ENCODE data around the gene INTS6.

Gene INTS6, protein sequence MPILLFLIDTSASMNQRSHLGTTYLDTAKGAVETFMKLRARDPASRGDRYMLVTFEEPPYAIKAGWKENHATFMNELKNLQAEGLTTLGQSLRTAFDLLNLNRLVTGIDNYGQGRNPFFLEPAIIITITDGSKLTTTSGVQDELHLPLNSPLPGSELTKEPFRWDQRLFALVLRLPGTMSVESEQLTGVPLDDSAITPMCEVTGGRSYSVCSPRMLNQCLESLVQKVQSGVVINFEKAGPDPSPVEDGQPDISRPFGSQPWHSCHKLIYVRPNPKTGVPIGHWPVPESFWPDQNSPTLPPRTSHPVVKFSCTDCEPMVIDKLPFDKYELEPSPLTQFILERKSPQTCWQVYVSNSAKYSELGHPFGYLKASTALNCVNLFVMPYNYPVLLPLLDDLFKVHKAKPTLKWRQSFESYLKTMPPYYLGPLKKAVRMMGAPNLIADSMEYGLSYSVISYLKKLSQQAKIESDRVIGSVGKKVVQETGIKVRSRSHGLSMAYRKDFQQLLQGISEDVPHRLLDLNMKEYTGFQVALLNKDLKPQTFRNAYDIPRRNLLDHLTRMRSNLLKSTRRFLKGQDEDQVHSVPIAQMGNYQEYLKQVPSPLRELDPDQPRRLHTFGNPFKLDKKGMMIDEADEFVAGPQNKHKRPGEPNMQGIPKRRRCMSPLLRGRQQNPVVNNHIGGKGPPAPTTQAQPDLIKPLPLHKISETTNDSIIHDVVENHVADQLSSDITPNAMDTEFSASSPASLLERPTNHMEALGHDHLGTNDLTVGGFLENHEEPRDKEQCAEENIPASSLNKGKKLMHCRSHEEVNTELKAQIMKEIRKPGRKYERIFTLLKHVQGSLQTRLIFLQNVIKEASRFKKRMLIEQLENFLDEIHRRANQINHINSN

DNA sequence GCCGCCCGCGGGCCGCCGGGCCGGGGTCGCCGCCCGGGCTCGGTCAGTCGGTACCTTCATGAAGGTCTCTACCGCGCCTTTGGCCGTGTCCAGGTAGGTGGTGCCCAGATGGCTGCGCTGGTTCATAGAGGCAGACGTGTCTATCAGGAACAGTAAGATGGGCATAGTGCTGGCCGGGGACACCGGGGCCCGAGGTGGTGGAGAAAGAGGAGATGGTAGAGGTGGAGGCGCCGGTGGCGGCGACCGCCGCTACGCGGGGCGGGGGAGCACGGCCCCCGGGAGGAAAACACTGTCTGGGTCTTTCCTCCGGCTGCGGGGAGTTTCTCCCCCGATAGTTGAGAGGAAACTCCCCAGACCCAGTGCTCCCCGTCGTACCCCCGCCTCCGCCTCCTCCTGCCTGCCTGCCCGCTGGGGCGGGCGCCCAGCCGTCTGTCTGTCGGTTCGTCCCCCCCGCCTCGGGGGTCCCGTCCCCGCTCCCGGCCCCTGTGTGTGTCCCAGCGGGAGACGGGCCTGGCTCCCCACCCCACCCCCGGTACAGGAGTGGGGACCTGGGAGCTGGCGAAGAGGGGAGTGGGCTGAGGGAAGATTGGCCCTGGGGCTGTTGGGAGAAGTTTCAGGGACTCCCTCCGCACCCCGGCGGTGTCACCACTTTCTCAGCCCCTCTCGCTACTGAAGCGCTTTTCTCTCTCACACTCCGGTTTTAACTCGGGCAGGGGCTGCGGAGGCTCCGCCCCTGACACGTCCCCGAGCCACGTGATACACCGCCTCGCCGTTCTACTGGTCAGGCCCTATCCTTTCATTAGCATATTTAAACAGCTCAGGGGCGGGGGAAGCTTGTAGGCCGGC is at the start of gene INTS6:
INTS6 (minus strand) TSS at position 676 of the 846 bp plus-strand sequence; CDS start at position 165, 511 bp downstream.
- peak; percentile 95 for DNase-seq

DNA sequence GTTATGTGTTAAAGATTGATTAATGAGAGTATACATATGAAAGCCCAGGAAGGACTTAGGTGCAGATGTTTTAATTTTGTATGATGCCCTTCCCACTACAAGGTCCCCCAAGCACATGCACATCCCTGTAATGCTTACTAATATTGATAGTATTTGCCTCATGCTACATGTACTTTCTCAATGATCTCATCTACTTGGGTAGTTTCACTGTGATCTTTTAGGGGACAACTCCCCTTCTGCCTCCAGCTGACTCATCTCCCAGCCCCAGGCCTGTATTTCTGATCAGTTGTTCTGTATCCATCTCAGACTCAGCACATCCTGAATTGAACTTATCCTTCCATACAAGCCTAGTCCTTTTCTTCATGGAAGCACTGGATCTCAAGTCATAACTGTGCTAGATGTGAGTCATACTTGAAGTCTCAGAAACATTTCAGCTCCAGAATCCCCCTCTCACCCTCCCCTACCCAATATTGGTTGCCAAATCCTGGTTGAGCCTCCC is 49.4 kb upstream of the INTS6 start:
- no peak for DNase-seq

DNA sequence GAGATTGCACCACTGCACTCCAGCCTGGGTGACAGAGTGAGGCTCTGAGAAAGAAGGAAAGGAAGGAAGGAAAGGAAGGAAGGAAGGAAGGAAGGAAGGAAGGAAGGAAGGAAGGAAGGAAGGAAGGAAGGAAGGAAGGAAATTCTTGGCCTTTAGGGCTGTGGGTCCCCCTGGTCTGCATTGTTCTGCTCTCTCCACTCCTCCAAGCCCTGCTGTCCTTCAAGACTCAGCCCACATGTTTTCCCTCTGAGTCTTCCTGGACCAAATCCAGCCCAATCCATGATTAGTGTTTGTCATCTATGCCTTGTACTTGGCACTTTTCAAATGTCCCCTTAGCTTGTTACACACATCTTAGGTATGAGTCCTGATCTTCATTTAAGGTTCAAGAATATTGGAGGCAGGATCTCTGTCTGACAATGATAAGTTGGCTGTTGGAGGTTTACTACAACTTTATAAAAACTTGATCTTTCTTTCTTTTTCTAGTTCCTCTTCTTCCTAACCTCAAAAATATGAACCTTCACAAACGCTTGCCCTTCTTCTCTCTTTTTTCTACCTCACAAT is 48.8 kb upstream of the INTS6 start:
- no peak for DNase-seq

DNA sequence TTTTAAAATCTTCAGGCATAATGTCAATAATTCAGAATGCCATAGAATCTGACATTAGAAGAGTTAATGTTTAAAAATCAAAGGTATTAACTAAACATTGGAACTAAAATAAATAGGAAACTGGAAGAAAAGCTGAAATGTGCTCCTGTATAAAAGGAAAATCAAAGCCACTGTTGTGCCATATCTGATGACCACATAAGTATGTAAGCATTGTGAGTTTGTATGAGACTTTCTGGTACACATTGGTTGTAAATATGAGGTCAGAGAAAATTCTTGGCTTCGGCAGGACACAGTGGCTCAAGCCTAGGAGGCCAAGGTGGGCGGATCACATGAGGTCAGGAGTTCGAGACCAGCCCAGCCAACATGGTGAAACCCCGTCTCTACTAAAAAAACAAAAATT is 48.3 kb upstream of the INTS6 start:
- no peak for DNase-seq

DNA sequence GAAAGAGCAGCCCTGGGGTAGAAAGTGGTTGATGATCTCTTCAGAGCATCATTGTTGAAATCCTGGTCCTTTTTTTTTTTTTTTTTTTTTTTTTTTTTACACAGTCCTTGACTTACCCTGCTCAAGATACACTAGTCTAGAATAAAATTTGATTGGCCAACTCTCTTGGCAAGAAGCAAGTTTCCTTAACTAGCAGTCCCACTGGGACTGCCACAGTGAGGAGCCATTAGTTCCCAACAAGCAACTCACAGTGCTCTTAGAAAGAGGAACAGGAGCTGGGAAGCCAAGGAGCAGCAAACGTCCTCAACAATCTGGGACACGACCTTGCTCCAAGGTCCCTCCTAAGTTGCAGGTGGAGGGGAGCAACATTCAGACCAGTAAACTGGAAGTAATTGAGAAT is 47.9 kb upstream of the INTS6 start:
- no peak for DNase-seq

DNA sequence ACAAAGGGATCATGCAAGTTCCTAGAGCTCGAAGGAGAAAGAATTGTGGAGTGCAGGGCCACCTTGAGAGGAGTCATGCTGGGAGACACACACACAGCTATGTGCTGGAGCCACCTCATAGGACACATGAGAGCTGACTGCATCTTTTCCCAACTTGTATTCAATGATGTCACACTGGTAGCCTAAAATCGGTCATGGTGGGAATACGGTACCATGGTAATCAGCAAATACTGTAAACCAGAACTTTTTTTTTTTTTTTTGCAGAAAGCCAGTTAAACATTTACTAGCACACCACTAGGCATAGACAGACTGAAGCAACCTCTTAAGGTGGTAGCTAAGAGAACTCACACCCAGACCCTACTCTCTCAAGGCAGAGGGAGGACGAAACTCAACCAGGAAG is 47.0 kb upstream of the INTS6 start:
- DNase-seq = no peak

DNA sequence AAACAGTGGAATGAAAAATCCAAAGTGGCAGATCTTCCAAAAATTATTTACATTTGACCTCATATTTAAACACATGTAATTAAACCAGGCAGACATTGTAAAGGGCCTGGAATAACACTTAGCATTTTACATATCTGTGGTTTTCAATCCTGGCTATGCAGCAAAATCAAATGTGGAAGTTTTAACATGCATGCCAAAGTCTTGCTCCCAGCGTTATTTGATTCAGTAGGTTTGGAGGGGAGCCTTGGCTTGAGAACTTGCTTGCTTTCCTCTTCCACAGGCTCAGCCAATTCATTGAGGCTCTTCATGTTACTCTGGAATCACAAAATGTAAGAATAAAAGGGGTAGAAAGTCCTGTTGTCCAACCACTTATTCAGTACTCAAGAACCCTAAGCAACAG is 42.5 kb upstream of the INTS6 start:
- DNase-seq = no peak

DNA sequence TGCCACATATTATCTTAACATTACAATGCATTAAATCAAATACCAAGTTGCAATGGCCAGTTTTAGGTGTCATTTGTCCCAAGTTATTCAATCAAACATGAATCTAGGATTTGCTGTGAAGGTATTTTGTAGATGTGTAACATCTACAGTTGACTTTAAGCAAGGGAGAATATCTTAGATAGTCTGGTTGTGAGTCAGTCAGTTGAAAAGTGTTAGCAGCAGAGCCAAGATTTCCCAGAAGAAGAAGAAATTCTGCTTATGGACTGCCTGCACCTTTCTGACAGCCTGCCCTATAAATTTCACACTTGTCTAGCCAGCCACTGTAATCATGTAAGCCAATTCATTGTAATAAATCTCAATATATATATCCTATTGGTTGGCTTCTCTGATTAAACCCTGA is 41.3 kb upstream of the INTS6 start:
- DNase-seq = no peak

DNA sequence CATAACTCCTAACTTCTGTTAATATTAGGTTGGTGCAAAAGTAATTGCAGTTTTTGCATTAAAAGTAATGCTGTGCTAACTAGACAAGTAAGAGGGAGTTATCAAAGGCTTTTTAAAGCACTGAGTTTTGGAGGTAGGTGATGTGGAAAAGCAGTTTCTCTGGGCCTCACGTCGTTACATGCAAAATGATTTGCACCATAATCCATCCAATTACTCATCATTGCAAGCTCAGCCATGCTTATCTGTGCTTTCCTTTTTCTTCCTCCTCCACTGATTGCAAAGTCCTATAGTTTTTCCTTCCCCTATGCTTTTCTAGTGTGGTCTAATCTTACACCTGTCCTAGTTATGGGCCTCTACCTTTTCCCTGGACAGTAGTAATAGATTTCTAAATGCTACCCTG is 35.4 kb upstream of the INTS6 start:
- DNase-seq = no peak

DNA sequence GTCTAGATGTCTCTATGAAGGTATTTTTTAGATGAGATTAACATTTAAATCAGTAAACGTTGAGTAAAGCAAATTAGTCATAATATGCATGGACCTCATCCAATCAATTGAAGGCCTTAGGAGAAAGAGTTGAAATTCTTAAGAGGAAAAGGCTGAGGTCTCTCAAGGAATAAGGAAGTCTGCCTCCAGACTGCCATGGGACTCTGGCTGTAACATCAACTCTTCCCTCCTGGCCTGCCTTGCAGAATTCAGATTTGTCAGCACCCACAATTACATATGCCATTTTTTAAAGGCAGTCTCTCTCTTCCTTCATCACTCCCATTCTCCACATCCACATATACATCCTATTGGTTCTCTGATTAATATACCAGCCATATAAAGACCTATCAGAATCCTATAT is 28.8 kb upstream of the INTS6 start:
- no peak for DNase-seq

DNA sequence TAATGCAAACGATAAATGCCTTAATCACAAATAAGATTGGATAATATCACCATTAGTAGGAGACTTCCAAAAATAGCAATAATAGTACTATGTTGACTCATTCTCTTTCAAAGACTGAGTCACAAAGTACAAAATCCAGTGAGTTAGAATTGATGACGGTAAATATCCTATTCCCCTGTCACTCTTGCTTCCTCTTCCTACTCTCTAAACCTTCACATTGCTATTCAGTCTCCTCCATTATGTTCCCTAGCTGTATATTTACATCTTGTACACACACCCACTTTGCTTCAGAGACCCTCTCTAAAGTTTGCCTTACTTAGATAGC is 26.3 kb upstream of the INTS6 start:
- DNase-seq = no peak

DNA sequence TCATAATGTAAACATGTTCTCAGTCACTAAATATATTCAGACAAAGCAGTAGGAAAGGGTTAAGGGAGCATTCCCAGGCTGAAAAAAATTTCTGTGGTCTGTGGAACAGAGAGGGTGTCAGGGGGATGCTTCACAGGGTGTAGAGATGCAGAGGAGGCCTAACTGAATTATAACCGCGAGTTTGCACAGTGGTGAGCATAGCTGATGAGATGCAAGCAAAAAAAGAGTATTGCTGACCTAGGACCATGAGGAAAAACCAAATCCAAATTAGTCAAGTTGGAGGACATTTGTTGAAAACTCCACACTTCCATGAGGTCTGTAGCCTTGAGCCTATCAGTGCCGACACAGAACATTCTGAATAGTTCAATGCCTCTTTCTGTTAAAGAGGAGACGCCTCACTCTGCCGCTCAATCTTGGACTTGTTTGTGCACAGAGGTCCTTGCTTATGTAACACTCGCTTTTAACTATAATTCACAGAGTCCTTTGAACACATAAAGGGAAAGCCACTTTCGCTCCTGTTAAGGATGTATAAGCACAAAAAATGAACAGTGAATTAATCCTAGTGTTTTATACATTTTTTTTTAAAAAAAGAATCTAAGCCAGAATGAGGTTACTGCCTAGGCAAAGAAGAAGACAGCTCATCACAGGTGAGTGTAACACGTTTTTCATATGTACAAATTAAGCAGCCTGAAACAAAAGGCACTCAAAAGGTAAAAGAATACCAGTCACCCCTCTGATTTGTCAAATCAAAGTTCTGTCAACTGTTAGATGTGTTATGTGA is 25.8 kb upstream of the INTS6 start:
- DNase-seq = no peak

DNA sequence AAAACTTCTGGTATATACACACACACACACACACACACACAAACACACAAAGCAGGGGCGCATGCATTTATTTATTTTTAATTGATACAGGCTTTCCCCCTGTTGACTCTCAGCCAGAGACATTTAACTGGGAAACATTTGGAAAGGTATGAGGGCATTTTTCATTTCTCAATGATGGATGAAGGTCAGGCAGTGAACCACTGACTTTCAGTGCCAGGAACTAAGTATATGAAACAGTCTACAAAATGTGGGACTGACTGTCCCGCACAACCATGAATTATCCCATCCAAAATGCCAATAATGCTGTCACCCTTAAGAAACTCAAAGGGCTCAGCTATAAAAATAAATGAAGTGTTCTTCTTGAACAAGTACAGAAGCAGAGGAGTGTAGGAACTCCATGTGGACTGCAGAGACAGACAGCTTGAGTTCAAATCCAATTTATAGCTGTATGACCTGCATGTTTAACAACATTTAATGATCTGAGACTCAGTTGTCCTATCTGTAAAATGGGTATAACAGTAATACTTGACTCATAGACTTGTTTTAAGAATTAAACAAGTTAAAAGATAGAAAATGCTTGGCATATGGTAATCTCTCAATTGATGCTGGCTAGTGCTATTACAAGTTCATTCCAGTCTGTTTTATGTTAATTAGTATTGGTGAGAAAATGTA is 25.0 kb upstream of the INTS6 start:
- no peak for DNase-seq

DNA sequence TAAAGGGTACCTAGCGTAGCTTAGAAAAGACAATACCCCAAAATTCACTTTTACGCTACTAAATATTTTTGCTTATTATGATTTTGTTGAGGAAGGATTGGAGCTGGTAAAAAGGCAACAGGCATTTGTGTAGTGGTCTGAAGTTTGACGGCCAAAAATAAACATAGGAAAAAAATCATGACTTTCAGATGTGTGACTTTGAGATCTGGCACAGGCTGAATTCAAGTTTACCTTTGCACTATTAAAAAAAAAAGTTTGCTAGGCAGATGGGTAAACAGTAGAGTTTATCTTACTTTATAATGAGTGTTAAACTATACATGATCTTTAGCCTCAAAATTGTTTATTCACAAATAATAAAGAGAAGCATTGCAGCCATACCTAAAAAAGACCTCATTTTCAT is 24.3 kb upstream of the INTS6 start:
- DNase-seq = no peak

DNA sequence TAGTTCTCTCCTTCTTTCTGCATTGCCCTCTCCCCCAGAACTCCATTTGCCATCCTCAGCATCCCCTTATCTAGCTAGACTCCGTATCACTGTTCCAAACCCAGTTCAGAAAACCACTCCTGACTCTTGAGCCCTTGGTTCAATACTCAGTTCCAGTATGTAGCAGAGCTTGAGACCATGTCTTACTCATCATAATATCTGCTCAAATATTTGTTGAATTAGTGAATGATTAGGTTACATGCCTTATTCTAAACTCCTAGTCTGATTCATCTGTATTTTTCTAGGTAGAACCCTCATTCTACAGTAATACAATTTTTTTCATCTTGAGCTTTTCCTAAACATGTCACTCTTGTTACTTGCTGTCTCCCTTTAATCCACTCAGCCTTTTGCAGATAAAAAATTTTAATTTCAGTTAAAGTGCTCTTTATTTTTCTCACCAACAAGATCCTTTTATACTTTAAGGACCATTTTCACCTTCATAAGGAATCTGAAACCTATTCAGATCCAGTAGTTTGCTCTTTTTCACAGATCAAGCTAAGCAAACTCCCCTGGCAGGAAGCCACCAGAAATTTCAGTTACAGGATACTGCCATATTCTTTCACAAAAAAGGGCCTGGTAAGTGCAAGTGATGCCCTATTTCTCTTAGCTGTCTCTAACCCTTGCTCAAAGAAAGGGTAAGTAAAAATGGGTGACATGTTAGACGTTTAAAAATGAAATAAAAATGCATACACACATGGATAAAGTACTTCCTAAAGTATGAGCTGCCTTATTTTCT is 23.1 kb upstream of the INTS6 start:
- no peak for DNase-seq

DNA sequence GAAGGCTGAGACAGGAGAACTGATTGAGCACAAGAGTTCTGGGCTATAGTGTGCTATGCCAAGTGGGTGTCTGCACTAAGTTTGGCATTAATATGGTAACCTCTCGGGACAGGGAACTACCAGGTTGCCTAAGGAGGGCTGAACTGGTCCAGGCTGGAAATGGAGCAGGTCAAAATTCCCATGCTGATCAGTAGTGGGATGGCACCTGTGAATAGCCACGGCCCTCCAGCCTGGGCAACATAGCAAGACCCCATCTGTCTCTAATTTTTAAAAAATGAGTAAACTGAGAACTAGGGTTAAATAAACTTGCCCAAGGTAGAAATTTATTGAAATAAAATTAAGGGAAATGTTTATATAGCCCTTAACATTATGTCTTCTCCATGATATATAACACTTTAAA is 17.0 kb upstream of the INTS6 start:
- DNase-seq = no peak

DNA sequence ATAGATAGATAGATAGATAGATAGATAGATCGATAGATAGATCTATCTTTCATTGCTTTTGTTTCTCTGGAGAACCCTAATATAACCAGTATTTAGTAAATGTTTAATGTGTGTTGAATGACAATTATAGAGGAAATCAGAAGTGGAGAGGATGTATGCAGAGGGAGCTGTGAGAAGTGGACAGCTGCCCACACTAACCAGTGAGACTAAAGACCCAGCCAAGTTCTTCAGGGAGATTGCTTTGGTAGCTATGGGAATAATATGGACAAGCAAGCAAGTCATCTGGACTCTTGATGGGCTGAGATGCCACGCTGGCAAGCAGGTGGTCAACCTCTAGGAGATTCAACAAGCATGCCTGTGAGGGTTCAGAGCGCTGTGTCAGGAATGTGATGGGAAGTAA is 14.9 kb upstream of the INTS6 start:
- no peak for DNase-seq

DNA sequence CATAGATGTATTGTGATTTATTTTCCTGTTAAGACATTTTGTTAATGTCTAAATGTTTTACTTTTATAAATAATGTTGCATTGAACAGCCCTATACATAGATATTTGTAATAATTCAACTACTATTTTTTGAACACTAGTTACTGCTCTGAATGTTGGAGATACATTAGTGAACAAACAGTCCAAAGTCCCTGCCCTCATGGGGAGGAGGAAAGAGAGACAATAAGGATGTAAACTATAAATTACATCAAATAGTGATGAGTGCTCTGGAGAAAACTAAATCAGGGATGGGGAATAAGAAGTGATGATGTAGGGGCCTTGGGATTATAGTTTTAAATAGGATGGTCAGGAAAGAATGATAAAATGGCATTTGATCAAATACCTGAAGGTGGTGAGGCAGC is 12.3 kb upstream of the INTS6 start:
- no peak for DNase-seq

DNA sequence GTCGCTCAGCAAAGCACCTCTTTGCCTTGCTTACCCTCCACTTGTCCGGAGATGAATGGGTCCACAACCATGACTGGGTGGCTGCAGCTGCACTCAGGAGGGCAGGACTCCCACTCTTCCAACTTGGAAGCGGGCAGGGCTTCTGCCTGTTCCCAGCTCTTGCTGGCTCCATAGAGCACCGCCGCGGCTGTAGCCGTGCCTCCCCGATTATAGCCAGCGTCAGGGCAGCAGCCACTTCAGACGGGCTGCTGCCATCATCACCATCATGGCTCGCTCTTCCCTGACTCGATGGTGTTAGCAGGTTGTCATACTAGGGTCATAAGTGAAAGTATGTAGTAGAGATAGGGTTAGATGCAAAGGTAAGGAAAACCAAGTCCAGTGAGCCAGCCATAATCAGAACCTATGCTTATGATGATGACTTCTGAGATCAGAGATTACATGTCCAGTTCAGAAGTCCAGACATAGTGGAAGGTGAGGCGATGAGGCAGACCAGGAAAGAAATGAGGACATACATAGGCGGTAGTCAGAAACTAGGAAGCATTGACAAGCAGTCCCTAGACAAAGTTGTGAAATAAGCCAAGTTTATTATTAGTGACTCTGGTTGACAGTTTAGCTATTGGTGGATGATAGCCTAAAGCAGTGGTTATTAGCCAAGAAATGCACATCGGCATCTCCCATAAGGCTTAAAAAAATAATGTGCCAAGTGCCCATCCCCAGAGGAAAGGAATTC is 4.4 kb upstream of the INTS6 start:
- DNase-seq = no peak

DNA sequence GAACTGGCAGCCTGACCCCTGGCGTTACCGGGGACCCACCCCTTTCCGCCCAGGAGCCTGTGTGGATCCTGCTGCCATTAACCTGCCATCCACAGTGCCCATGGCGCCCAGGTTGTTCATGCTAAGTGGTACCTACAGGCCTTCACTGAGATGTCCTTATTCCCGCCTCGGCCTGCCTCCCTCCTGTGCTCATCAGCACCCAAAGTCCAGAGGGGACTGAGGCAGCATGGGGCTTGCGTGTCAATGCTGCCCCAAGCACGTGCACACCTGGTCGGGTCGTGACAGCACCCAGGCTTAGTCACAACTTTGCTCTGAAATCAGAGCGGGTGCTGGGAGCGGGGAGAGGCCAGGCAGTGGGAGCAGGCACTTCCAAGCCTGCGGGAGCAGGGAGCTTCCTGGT is 3.7 kb upstream of the INTS6 start:
- DNase-seq = no peak

Data from NCI-H1694 treated with DMSO at 0.1 percent for 48 hours (cell line).